HG03135 (cell line): Measurements from ENCODE around the gene LIMS1.
"Not testable (repeated sequence)": the region's sequence is repeated elsewhere in the genome, so short reads cannot be mapped to it uniquely, and the experiment has no call there.

Source experiments
- ATAC-seq: cut with Tn5 transposase; IDR thresholded peaks from one replicate; pipeline ENCODE4 v1.9.1; 2021; ENCODE audit warnings: mild to moderate bottlenecking, moderate library complexity; ENCODE audit not compliant: unreplicated experiment

The LIMS1 gene

GRCh38 chr2:108548208-108549003, 14.1 kb downstream of the LIMS1 start:
- ATAC-seq: no peak

GRCh38 chr2:108552566-108552965, 18.3 kb downstream of the LIMS1 start:
- no peak for ATAC-seq

GRCh38 chr2:108553209-108553919, 19.1 kb downstream of the LIMS1 start:
- ATAC-seq: no peak

- ATAC-seq: no peak
Measured at GRCh38 chr2:108554528-108554927, 20.3 kb downstream of the LIMS1 start.

GRCh38 chr2:108555572-108555971, 21.3 kb downstream of the LIMS1 start:
- no peak for ATAC-seq

- not testable (repeated sequence) for ATAC-seq
Measured at GRCh38 chr2:108556581-108556980, 22.3 kb downstream of the LIMS1 start.

GRCh38 chr2:108560241-108560811, 26.1 kb downstream of the LIMS1 start:
- ATAC-seq: no peak

- ATAC-seq: no peak
Measured at GRCh38 chr2:108560895-108561530, 26.7 kb downstream of the LIMS1 start.

- no peak for ATAC-seq
Measured at GRCh38 chr2:108562274-108562673, 28.0 kb downstream of the LIMS1 start.

GRCh38 chr2:108564510-108564909, 30.2 kb downstream of the LIMS1 start:
- ATAC-seq: no peak

- ATAC-seq: peak; percentile 67
Measured at GRCh38 chr2:108565778-108566375, 31.6 kb downstream of the LIMS1 start.

GRCh38 chr2:108570416-108570815, 36.1 kb downstream of the LIMS1 start:
- ATAC-seq: no peak

- no peak for ATAC-seq
Measured at GRCh38 chr2:108571286-108571685, 37.0 kb downstream of the LIMS1 start.

GRCh38 chr2:108573061-108573460, 38.8 kb downstream of the LIMS1 start:
- no peak for ATAC-seq

GRCh38 chr2:108574332-108574731, 40.1 kb downstream of the LIMS1 start:
- no peak for ATAC-seq

GRCh38 chr2:108575132-108575966, 41.1 kb downstream of the LIMS1 start:
- ATAC-seq: peak; percentile 93

GRCh38 chr2:108577099-108577498, 42.8 kb downstream of the LIMS1 start:
- no peak for ATAC-seq

- ATAC-seq: no peak
Measured at GRCh38 chr2:108579623-108580022, 45.4 kb downstream of the LIMS1 start.

- no peak for ATAC-seq
Measured at GRCh38 chr2:108580050-108580449, 45.8 kb downstream of the LIMS1 start.

- peak; percentile 68 for ATAC-seq
Measured at GRCh38 chr2:108583903-108584520, 49.7 kb downstream of the LIMS1 start.
